Activated B cell treated with CpG ODN at 0.5 μM for 24 hours (primary cell): ENCODE data around the gene RNF19B. TPM values are rescaled to one million over a fixed set of nuclear protein-coding genes. Genes with fewer than 3 reads are reported as not detected.
A peak's percentile ranks its signal among the peaks of the same experiment; 100 is the strongest.
"Not testable (repeated sequence)": the region's sequence is repeated elsewhere in the genome, so short reads cannot be mapped to it uniquely, and the experiment has no call there.

Source experiments
- ATAC-seq: fragments of 200-7000 bp; cut with Tn5 transposase; one replicate; pipeline ENCODE4 v1.10.0; 2021; ENCODE audit warnings: low read depth, mild to moderate bottlenecking, moderate library complexity
- CTCF ChIA-PET: fragments of 350-600 bp; sonication (Branson Sonifier 250); formaldehyde crosslinking; loops from one replicate; lab custom pipeline; 2021; ENCODE audit warnings: antibody characterized with exemption; lab: Charles Lee
- POLR2A ChIA-PET: fragments of 350-600 bp; sonication (Branson Sonifier 250); formaldehyde crosslinking; loops from one replicate; lab custom pipeline; 2021; ENCODE audit warnings: antibody characterized with exemption; lab: Charles Lee
- DNase-seq: peaks from one replicate; pipeline ENCODE4 v3.0.0; 2022
- H3K27ac Mint-ChIP-seq: one replicate; pipeline ENCODE4 v1.8.0; 2020; ENCODE audit warnings: mixed read lengths
- H3K27me3 Mint-ChIP-seq: one replicate; pipeline ENCODE4 v1.8.0; 2021; ENCODE audit warnings: mixed read lengths
- H3K36me3 Mint-ChIP-seq: one replicate; pipeline ENCODE4 v1.8.0; 2021; ENCODE audit warnings: low read depth, mixed read lengths
- H3K4me1 Mint-ChIP-seq: one replicate; pipeline ENCODE4 v1.8.0; 2021; ENCODE audit warnings: mixed read lengths
- H3K4me3 Mint-ChIP-seq: one replicate; pipeline ENCODE4 v1.8.0; 2020; ENCODE audit warnings: mild to moderate bottlenecking, mixed read lengths
- H3K9me3 Mint-ChIP-seq: one replicate; pipeline ENCODE4 v1.8.0; 2020; ENCODE audit warnings: mixed read lengths
- intact Hi-C: fragments of 100-400 bp; cut with micrococcal nuclease; formaldehyde crosslinking; loops from one replicate; pipeline ENCODE4 v1.15.1; 2024
- total RNA-seq: library from RNA; stranded (reverse); gene quantifications from 2 replicates; pipeline ENCODE4 v1.2.3, GENCODE V29; 2022
- TF ChIP-seq, protein P1 (sequence below): fragments of 200-600 bp; IDR thresholded peaks from one replicate; pipeline ENCODE4 v1.8.0; 2022; ENCODE audit warnings: antibody characterized with exemption, mild to moderate bottlenecking

Gene RNF19B
- total RNA-seq, 1 donor from 2014 or later: 23.6 TPM

DNA sequence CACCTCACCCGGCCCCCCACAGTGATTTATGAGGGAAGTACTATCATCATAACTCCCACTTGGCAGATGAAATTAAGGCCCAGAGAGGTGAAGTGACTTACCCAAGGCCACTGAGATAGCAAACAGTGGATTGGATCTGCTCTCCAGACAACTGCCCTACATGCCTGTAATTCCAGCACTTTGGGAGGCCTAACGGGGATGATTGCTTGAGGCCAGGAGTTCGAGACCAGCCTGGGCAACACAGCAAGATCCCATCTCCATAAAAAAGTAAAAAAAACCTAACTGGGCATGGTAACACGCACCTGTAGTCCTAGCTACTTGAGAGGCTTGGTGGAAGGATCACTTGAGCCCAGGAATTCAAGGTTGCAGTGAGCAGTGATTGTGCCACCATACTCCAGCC is 14.2 kb upstream of the RNF19B start:
- Mint-ChIP-seq H3K9me3 (no peaks in the 10 kb centered on the region), H3K36me3 (no peaks in the 10 kb centered on the region), H3K27me3 (no peaks in the 10 kb centered on the region), H3K4me1 (peaks cover 40% of the 10 kb centered on the region), H3K27ac (no peak overlapping the region), H3K4me3 (no peak overlapping the region)
- TF ChIP-seq, protein P1, sequence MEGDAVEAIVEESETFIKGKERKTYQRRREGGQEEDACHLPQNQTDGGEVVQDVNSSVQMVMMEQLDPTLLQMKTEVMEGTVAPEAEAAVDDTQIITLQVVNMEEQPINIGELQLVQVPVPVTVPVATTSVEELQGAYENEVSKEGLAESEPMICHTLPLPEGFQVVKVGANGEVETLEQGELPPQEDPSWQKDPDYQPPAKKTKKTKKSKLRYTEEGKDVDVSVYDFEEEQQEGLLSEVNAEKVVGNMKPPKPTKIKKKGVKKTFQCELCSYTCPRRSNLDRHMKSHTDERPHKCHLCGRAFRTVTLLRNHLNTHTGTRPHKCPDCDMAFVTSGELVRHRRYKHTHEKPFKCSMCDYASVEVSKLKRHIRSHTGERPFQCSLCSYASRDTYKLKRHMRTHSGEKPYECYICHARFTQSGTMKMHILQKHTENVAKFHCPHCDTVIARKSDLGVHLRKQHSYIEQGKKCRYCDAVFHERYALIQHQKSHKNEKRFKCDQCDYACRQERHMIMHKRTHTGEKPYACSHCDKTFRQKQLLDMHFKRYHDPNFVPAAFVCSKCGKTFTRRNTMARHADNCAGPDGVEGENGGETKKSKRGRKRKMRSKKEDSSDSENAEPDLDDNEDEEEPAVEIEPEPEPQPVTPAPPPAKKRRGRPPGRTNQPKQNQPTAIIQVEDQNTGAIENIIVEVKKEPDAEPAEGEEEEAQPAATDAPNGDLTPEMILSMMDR: no peak
- intact Hi-C loops: no loop called here
- no peak for DNase-seq
- ATAC-seq: no peak
- CTCF ChIA-PET: no interaction called here
- POLR2A ChIA-PET: interaction anchor here (2.5 kb wide), 1 partner anchor 14 kb away, joined by 13 read pairs; the partner anchor contains the start of gene RNF19B

DNA sequence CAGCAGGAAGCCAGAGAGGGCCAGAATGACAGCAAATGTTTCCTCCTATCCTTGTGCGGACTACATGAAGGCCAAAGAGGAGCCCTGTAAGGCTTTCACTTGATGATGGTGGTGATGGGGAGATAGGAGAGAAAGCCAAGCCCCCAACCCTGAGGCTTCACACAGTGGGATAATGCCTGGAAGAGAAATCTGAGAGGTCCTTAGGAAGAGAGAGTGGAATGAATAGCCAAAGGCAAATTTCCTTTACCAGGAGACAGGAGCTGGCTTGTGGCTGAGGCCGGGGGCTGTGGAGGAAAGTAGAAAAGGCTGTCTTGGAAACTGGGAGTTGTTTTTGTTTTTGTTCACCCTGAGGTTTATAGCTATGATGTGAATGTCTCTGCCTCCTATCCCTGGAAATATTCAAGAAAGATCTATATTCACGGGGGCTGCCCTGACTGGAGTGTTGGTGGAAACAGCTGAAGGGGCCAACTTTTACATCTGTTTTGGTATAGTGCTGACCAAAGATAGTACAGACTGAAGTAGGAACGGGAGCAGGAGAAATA is 13.0 kb upstream of the RNF19B start:
- H3K9me3 Mint-ChIP-seq: no peaks in the 10 kb centered on the region
- POLR2A ChIA-PET: interaction anchor here (1.0 to 2.5 kb wide), 2 partner anchors 12 to 14 kb away, joined by 4 to 13 read pairs; partner anchors contain the start of gene RNF19B
- DNase-seq (no peak), ATAC-seq (no peak)
- peak overlapping the region; percentile 19 for H3K27ac Mint-ChIP-seq
- CTCF ChIA-PET: no interaction called here
- no peak overlapping the region for H3K4me3 Mint-ChIP-seq
- intact Hi-C loops: no loop called here
- TF ChIP-seq, protein P1: no peak
- H3K27me3 Mint-ChIP-seq: peaks cover under 1% of the 10 kb centered on the region
- H3K4me1 Mint-ChIP-seq: peaks cover 34% of the 10 kb centered on the region
- H3K36me3 Mint-ChIP-seq: no peaks in the 10 kb centered on the region

DNA sequence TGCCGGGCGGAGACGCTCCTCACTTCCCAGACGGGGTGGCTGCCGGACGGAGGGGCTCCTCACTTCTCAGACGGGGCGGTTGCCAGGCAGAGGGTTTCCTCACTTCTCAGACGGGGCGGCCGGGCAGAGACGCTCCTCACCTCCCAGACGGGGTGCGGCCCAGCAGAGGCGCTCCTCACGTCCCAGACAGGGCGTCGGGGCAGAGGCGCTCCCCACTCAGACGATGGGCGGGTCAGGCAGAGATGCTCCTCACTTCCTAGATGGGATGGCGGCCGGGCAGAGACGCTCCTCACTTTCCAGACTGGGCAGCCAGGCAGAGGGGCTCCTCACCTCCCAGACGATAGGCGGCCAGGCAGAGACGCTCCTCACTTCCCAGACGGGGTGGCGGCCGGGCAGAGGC is 10.4 kb upstream of the RNF19B start:
- H3K27me3 Mint-ChIP-seq: peaks cover 13% of the 10 kb centered on the region
- CTCF ChIA-PET, POLR2A ChIA-PET, H3K4me3 Mint-ChIP-seq, DNase-seq, ATAC-seq, intact Hi-C loops, H3K9me3 Mint-ChIP-seq, H3K27ac Mint-ChIP-seq, H3K36me3 Mint-ChIP-seq: not testable (repeated sequence)
- H3K4me1 Mint-ChIP-seq: peaks cover 16% of the 10 kb centered on the region

DNA sequence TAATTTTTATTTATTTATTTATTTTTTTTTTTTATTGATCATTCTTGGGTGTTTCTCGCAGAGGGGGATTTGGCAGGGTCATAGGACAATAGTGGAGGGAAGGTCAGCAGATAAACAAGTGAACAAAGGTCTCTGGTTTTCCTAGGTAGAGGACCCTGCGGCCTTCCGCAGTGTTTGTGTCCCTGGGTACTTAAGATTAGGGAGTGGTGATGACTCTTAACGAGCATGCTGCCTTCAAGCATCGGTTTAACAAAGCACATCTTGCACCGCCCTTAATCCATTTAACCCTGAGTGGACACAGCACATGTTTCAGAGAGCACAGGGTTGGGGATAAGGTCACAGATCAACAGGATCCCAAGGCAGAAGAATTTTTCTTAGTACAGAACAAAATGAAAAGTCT is 8.8 kb upstream of the RNF19B start:
- H3K4me3 Mint-ChIP-seq, DNase-seq, intact Hi-C loops, CTCF ChIA-PET, H3K9me3 Mint-ChIP-seq, ATAC-seq, H3K36me3 Mint-ChIP-seq, H3K27ac Mint-ChIP-seq: not testable (repeated sequence)
- POLR2A ChIA-PET: interaction anchor here (0.7 kb wide), 2 partner anchors 9 to 101 kb away, joined by 3 to 4 read pairs; partner anchors contain the start of gene RNF19B
- H3K4me1 Mint-ChIP-seq: peaks cover 12% of the 10 kb centered on the region
- H3K27me3 Mint-ChIP-seq: peaks cover 13% of the 10 kb centered on the region

DNA sequence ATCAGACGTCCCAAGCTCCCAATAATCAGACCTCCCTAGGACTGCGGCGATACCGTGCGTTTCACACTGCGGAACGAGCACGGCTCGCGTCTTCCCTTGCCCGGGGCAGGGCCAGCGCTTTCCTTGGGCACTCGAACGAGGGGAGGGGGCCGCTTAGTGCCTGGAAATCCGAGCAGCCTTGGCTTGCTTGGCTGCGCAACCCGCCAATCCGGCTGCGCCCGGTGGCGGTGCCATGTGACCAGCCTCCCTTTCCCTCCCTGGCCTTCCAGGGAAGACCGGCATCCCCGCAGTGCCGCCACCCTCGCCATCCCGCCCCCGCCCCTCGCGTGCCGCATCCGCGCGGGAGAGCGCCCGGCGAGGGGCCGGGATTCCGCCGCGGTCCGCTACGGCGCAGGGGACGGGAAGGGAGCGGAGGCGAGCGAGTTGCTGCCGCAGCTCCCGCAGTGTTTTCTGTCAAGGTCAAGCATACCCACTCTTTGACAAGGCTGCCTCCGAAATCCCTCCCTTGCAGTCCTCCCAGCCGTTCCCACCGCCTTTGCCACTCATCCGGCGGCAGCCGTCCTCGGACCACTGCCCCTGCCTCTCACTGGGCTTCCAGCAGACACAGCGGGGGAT is 8.3 kb upstream of the RNF19B start:
- ATAC-seq (peak; percentile 21), DNase-seq (no peak)
- no peaks in the 10 kb centered on the region for H3K36me3 Mint-ChIP-seq
- no peaks in the 10 kb centered on the region for H3K9me3 Mint-ChIP-seq
- CTCF ChIA-PET: no interaction called here
- peaks cover 13% of the 10 kb centered on the region for H3K27me3 Mint-ChIP-seq
- peaks cover 12% of the 10 kb centered on the region for H3K4me1 Mint-ChIP-seq
- peak overlapping the region; percentile 73 for H3K4me3 Mint-ChIP-seq
- intact Hi-C loops: no loop called here
- TF ChIP-seq, protein P1: no peak
- no peak overlapping the region for H3K27ac Mint-ChIP-seq
- POLR2A ChIA-PET: interaction anchor here (0.7 to 5.7 kb wide), 4 partner anchors 8 to 102 kb away, joined by 3 to 39 read pairs (median 4); partner anchors contain the start of gene RNF19B

DNA sequence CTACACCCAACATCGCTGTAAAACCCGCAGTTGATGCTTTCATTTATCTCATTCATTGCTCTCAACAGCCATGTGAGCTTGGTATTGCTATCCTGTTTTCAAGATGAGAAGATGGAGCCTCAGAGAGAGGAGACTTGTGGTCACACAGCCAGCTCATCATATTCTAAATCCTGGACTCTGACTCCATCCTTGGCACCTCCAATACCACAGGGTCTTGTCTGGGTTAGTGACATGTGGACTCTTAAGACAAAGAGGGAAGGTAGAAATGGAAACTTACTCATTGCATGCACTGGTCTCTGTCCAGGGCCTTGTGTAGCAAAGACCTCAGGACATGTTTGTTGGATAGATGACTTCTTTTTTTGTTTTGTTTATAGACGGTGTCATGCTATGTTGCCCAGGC is 7.0 kb upstream of the RNF19B start:
- TF ChIP-seq, protein P1: no peak
- Mint-ChIP-seq H3K36me3 (no peaks in the 10 kb centered on the region), H3K4me3 (no peak overlapping the region), H3K27me3 (peaks cover 13% of the 10 kb centered on the region), H3K4me1 (peaks cover 9% of the 10 kb centered on the region), H3K27ac (no peak overlapping the region), H3K9me3 (no peaks in the 10 kb centered on the region)
- ATAC-seq: no peak
- DNase-seq: no peak
- intact Hi-C loops: no loop called here
- CTCF ChIA-PET: no interaction called here
- POLR2A ChIA-PET: interaction anchor here (5.7 kb wide), 1 partner anchor 10 kb away, joined by 39 read pairs; no protein-coding TSS in a partner anchor
